Right renal cortex interstitium (tissue), 3 donors: ENCODE data around the gene CYP3A7. TPM values are rescaled to one million over a fixed set of nuclear protein-coding genes. Genes with fewer than 3 reads are reported as not detected.
"Not testable (repeated sequence)": the region's sequence is repeated elsewhere in the genome, so short reads cannot be mapped to it uniquely, and the experiment has no call there.

Experiments
- DNase-seq, 3 donors: peaks; one replicate each; pipeline ENCODE4 v3.0.0-alpha.2; 2013; ENCODE audit warnings: low read depth in 3 of 3, low spot score in 2 of 3
- polyA plus RNA-seq, 3 donors: library from polyadenylated mRNA; unstranded; fragments of 120-200 nt; gene quantifications; one replicate each; pipeline ENCODE4 v1.2.1, GENCODE V29; 2013; ENCODE audit not compliant: insufficient read length in 3 of 3

CYP3A7 gene
- polyA plus RNA-seq, 3 donors: 0.46 to 1.1 (median 0.69) TPM

GRCh38 chr7:99709838-99710578 lies 25.0 kb downstream of the CYP3A7 start:
- no peak for DNase-seq

- no peak for DNase-seq
These were observed 25.7 kb downstream of the CYP3A7 start for GRCh38 chr7:99709260-99709659.

GRCh38 chr7:99707096-99707495 lies 27.9 kb downstream of the CYP3A7 start:
- no peak for DNase-seq

- no peak for DNase-seq
These were observed 35.0 kb downstream of the CYP3A7 start for GRCh38 chr7:99699946-99700345.

GRCh38 chr7:99698867-99699730 lies 35.9 kb downstream of the CYP3A7 start:
- DNase-seq: not testable (repeated sequence)

- DNase-seq: no peak
These were observed 40.1 kb downstream of the CYP3A7 start for GRCh38 chr7:99694912-99695304.

GRCh38 chr7:99694201-99694911 lies 40.6 kb downstream of the CYP3A7 start:
- no peak for DNase-seq

- DNase-seq: no peak
These were observed 41.4 kb downstream of the CYP3A7 start for GRCh38 chr7:99693427-99694200.

- no peak for DNase-seq
These were observed 41.9 kb downstream of the CYP3A7 start for GRCh38 chr7:99693100-99693426.

GRCh38 chr7:99692563-99692962 lies 42.4 kb downstream of the CYP3A7 start:
- DNase-seq: not testable (repeated sequence)

- not testable (repeated sequence) for DNase-seq
These were observed 43.3 kb downstream of the CYP3A7 start for GRCh38 chr7:99691658-99692057.

GRCh38 chr7:99690918-99691317 lies 44.1 kb downstream of the CYP3A7 start:
- not testable (repeated sequence) for DNase-seq

- not testable (repeated sequence) for DNase-seq
These were observed 49.0 kb downstream of the CYP3A7 start for GRCh38 chr7:99685871-99686608.

GRCh38 chr7:99685129-99685758 lies 49.8 kb downstream of the CYP3A7 start:
- DNase-seq: no peak

GRCh38 chr7:99679400-99680191 lies 55.4 kb downstream of the CYP3A7 start, which contains the start of gene CYP3A5:
CYP3A5 (minus strand) TSS chr7:99679996; CDS start chr7:99679896, 100 bp downstream.
- DNase-seq: no peak

GRCh38 chr7:99679032-99679399 lies 56.0 kb downstream of the CYP3A7 start:
- no peak for DNase-seq

- no peak for DNase-seq
These were observed 57.3 kb downstream of the CYP3A7 start for GRCh38 chr7:99677648-99678045.

GRCh38 chr7:99677013-99677647 lies 57.9 kb downstream of the CYP3A7 start:
- no peak for DNase-seq
